WTC11 (cell line): ENCODE results near the gene AP1G1.

Experiments
- FOXP4 ChIP-seq: sonication (generic); formaldehyde crosslinking; IDR thresholded peaks from 2 replicates; pipeline ENCODE4 v1.8.0; 2022; ENCODE audit warnings: mild to moderate bottlenecking, missing genetic modification reagents
- TF ChIP-seq, protein P1 (sequence below): fragments of 200-600 bp; IDR thresholded peaks from 2 replicates; pipeline ENCODE4 v1.8.0; 2022; ENCODE audit warnings: antibody characterized with exemption
- TF ChIP-seq, protein P2 (sequence below): fragments of 250-450 bp; sonication (Bioruptor Pico); IDR thresholded peaks from 2 replicates; pipeline ENCODE4 v1.9.0; 2021; ENCODE audit warnings: moderate library complexity, mild to moderate bottlenecking, inconsistent platforms, borderline replicate concordance

- TF ChIP-seq, protein P1, sequence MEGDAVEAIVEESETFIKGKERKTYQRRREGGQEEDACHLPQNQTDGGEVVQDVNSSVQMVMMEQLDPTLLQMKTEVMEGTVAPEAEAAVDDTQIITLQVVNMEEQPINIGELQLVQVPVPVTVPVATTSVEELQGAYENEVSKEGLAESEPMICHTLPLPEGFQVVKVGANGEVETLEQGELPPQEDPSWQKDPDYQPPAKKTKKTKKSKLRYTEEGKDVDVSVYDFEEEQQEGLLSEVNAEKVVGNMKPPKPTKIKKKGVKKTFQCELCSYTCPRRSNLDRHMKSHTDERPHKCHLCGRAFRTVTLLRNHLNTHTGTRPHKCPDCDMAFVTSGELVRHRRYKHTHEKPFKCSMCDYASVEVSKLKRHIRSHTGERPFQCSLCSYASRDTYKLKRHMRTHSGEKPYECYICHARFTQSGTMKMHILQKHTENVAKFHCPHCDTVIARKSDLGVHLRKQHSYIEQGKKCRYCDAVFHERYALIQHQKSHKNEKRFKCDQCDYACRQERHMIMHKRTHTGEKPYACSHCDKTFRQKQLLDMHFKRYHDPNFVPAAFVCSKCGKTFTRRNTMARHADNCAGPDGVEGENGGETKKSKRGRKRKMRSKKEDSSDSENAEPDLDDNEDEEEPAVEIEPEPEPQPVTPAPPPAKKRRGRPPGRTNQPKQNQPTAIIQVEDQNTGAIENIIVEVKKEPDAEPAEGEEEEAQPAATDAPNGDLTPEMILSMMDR: no peak
- TF ChIP-seq, protein P2, sequence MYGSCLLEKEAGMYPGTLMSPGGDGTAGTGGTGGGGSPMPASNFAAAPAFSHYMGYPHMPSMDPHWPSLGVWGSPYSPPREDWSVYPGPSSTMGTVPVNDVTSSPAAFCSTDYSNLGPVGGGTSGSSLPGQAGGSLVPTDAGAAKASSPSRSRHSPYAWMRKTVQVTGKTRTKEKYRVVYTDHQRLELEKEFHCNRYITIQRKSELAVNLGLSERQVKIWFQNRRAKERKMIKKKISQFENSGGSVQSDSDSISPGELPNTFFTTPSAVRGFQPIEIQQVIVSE: no peak
- no peak for TF ChIP-seq FOXP4 (CRISPR knock-in tag)
Observed at GRCh38 chr16:71846431-71846830, 37.8 kb upstream of the AP1G1 start.
